ENCODE measurements around the gene PDE4DIP.
"Not testable (repeated sequence)": the region's sequence is repeated elsewhere in the genome, so short reads cannot be mapped to it uniquely, and the experiment has no call there.

Gene PDE4DIP

GRCh38 chr1:148921047-148921446, 76.8 kb downstream of the PDE4DIP start:
- not testable (repeated sequence) for DNase-seq (ENCODE audit: low read depth in 2 of 2)

- not testable (repeated sequence) for DNase-seq (ENCODE audit: low read depth in 2 of 2)
These were observed 79.6 kb downstream of the PDE4DIP start for GRCh38 chr1:148923798-148924197.

- not testable (repeated sequence) for DNase-seq (ENCODE audit: low read depth in 2 of 2)
These were observed 83.4 kb downstream of the PDE4DIP start for GRCh38 chr1:148927645-148928044.

- not testable (repeated sequence) for DNase-seq (ENCODE audit: low read depth in 2 of 2)
These were observed 85.0 kb downstream of the PDE4DIP start for GRCh38 chr1:148929253-148929652.

GRCh38 chr1:148935381-148936002, 91.3 kb downstream of the PDE4DIP start:
- DNase-seq (ENCODE audit: low read depth in 2 of 2) = not testable (repeated sequence)

GRCh38 chr1:148942906-148943305, 98.7 kb downstream of the PDE4DIP start:
- not testable (repeated sequence) for DNase-seq (ENCODE audit: low read depth in 2 of 2)

- not testable (repeated sequence) for DNase-seq (ENCODE audit: low read depth in 2 of 2)
These were observed 100.9 kb downstream of the PDE4DIP start for GRCh38 chr1:148945130-148945529.

GRCh38 chr1:148948768-148949167, 104.5 kb downstream of the PDE4DIP start:
- not testable (repeated sequence) for DNase-seq (ENCODE audit: low read depth in 2 of 2)

GRCh38 chr1:148951336-148952227, 107.4 kb downstream of the PDE4DIP start:
- peak; percentile 54 to 59 for DNase-seq (ENCODE audit: low read depth in 2 of 2)

GRCh38 chr1:148952253-148952937, 108.2 kb downstream of the PDE4DIP start:
- not testable (repeated sequence) for DNase-seq (ENCODE audit: low read depth in 2 of 2)

- not testable (repeated sequence) for DNase-seq (ENCODE audit: low read depth in 2 of 2)
These were observed 108.8 kb downstream of the PDE4DIP start for GRCh38 chr1:148952938-148953616.

GRCh38 chr1:148953730-148954129, 109.5 kb downstream of the PDE4DIP start:
- not testable (repeated sequence) for DNase-seq (ENCODE audit: low read depth in 2 of 2)

GRCh38 chr1:148958343-148958742, 114.1 kb downstream of the PDE4DIP start:
- DNase-seq (ENCODE audit: low read depth in 2 of 2) = not testable (repeated sequence)

- not testable (repeated sequence) for DNase-seq (ENCODE audit: low read depth in 2 of 2)
These were observed 116.2 kb downstream of the PDE4DIP start for GRCh38 chr1:148960212-148961000.

- DNase-seq (ENCODE audit: low read depth in 2 of 2) = not testable (repeated sequence)
These were observed 118.1 kb downstream of the PDE4DIP start for GRCh38 chr1:148962127-148962857.

- not testable (repeated sequence) for DNase-seq (ENCODE audit: low read depth in 2 of 2)
These were observed 121.9 kb downstream of the PDE4DIP start for GRCh38 chr1:148966084-148966483.

- not testable (repeated sequence) for DNase-seq (ENCODE audit: low read depth in 2 of 2)
These were observed 123.4 kb downstream of the PDE4DIP start for GRCh38 chr1:148967580-148967979.

- DNase-seq (ENCODE audit: low read depth in 2 of 2) = not testable (repeated sequence)
These were observed 124.5 kb downstream of the PDE4DIP start for GRCh38 chr1:148968682-148969081.

GRCh38 chr1:148969126-148969525, 124.9 kb downstream of the PDE4DIP start:
- DNase-seq (ENCODE audit: low read depth in 2 of 2) = not testable (repeated sequence)

GRCh38 chr1:148975453-148975852, 131.2 kb downstream of the PDE4DIP start:
- peak; percentile 32 to 39 for DNase-seq (ENCODE audit: low read depth in 2 of 2)
